Stimulated activated CD8-positive, alpha-beta memory T cell treated with anti-CD3 and anti-CD28 coated beads, Interleukin-12 subunit alpha, Interleukin-12 subunit beta, amount 100 ng/mL, for 24 hours (primary cell): Measurements from ENCODE around the gene SLC25A23.
"Not testable (repeated sequence)": the region's sequence is repeated elsewhere in the genome, so short reads cannot be mapped to it uniquely, and the experiment has no call there.

Experiments used
- DNase-seq: peaks from one replicate; pipeline ENCODE4 v3.0.0-alpha.2; 2020; ENCODE audit errors: extremely low read depth

The SLC25A23 gene

GRCh38 chr19:6402058-6402457 is 57.5 kb downstream of the SLC25A23 start:
- DNase-seq = no peak

GRCh38 chr19:6400062-6400944 is 59.3 kb downstream of the SLC25A23 start:
- not testable (repeated sequence) for DNase-seq

- DNase-seq = no peak
Measured at GRCh38 chr19:6396305-6396704, 63.3 kb downstream of the SLC25A23 start.

GRCh38 chr19:6394831-6395230 is 64.8 kb downstream of the SLC25A23 start:
- no peak for DNase-seq

- peak; percentile 41 for DNase-seq
Measured at GRCh38 chr19:6393983-6394412, 65.6 kb downstream of the SLC25A23 start.

- DNase-seq = peak; percentile 87
Measured at GRCh38 chr19:6393074-6393982, 66.3 kb downstream of the SLC25A23 start, which contains the start of gene GTF2F1. Gene GTF2F1, minus strand, starts transcription at chr19:6393164. Its CDS starts 169 bp downstream, at chr19:6392995.

GRCh38 chr19:6392221-6393073 is 67.1 kb downstream of the SLC25A23 start:
- no peak for DNase-seq
